Measurements from ENCODE around the gene DNM3.

Gene DNM3

GRCh38 chr1:172308142-172308541 is 466.8 kb downstream of the DNM3 start:
- TF ChIP-seq EZH2 (IDR thresholded peaks at IDR 0.05) (no peak), FOXP2 (optimal IDR thresholded peaks at IDR 0.05; ENCODE audit: control extremely low read depth, extremely low read length, insufficient read depth) (no peak), POLR2AphosphoS5 (IDR thresholded peaks at IDR 0.05; ENCODE audit: borderline replicate concordance, low read depth, low read length) (no peak)
- Histone ChIP-seq H3K36me3 (ENCODE audit: insufficient read depth, low read length) (no peaks in the 10 kb centered on the region), H3K27ac (no peak overlapping the region), H3K4me3 (no peak overlapping the region), H3K9ac (ENCODE audit: insufficient read length) (no peak overlapping the region), H3K9me3 (ENCODE audit: low read depth, low read length) (no peaks in the 10 kb centered on the region)
- DNase-seq (ENCODE audit: low read depth, low spot score) = no peak

- no peaks in the 10 kb centered on the region for H3K9me3 ChIP-seq (ENCODE audit: low read depth, low read length)
- no peak for TF ChIP-seq POLR2AphosphoS5 (IDR thresholded peaks at IDR 0.05; ENCODE audit: borderline replicate concordance, low read depth, low read length)
- no peak for TF ChIP-seq FOXP2 (optimal IDR thresholded peaks at IDR 0.05; ENCODE audit: control extremely low read depth, extremely low read length, insufficient read depth)
- TF ChIP-seq EZH2 (IDR thresholded peaks at IDR 0.05) = no peak
- H3K9ac ChIP-seq (ENCODE audit: insufficient read length) = no peak overlapping the region
- H3K36me3 ChIP-seq (ENCODE audit: insufficient read depth, low read length) = no peaks in the 10 kb centered on the region
- no peak overlapping the region for H3K27ac ChIP-seq
- H3K4me3 ChIP-seq = no peak overlapping the region
- DNase-seq (ENCODE audit: low read depth, low spot score) = no peak
Measured at GRCh38 chr1:172308577-172308976, 467.3 kb downstream of the DNM3 start.

- H3K9ac ChIP-seq (ENCODE audit: insufficient read length) = no peak overlapping the region
- peak overlapping the region; percentile 62 for H3K27ac ChIP-seq
Measured at GRCh38 chr1:172320733-172321132, 479.4 kb downstream of the DNM3 start.

GRCh38 chr1:172321451-172321850 is 480.2 kb downstream of the DNM3 start:
- Histone ChIP-seq H3K9ac (ENCODE audit: insufficient read length) (peak overlapping the region; percentile 19), H3K27ac (peak overlapping the region; percentile 62), H3K36me3 (ENCODE audit: insufficient read depth, low read length) (no peaks in the 10 kb centered on the region), H3K9me3 (ENCODE audit: low read depth, low read length) (no peaks in the 10 kb centered on the region), H3K4me3 (no peak overlapping the region)
- no peak for TF ChIP-seq FOXP2 (optimal IDR thresholded peaks at IDR 0.05; ENCODE audit: control extremely low read depth, extremely low read length, insufficient read depth)
- TF ChIP-seq POLR2AphosphoS5 (IDR thresholded peaks at IDR 0.05; ENCODE audit: borderline replicate concordance, low read depth, low read length) = no peak
- TF ChIP-seq EZH2 (IDR thresholded peaks at IDR 0.05) = no peak
- no peak for DNase-seq (ENCODE audit: low read depth, low spot score)

More at GRCh38 chr1:172320733-172321132, 479.4 kb downstream of the DNM3 start:
- DNase-seq (ENCODE audit: low read depth, low spot score) = no peak
- Histone ChIP-seq H3K9me3 (ENCODE audit: low read depth, low read length) (no peaks in the 10 kb centered on the region), H3K4me3 (no peak overlapping the region; the same call in 1 of the 2 replicates), H3K36me3 (ENCODE audit: insufficient read depth, low read length) (no peaks in the 10 kb centered on the region)
- no peak for TF ChIP-seq FOXP2 (optimal IDR thresholded peaks at IDR 0.05; ENCODE audit: control extremely low read depth, extremely low read length, insufficient read depth)

GRCh38 chr1:172322219-172323061 is 481.1 kb downstream of the DNM3 start:
- no peaks in the 10 kb centered on the region for H3K9me3 ChIP-seq (ENCODE audit: low read depth, low read length)
- no peak overlapping the region; the same call in 1 of the 2 replicates for H3K4me3 ChIP-seq
- H3K36me3 ChIP-seq (ENCODE audit: insufficient read depth, low read length) = no peaks in the 10 kb centered on the region
- peak overlapping the region; percentile 18 for H3K9ac ChIP-seq (ENCODE audit: insufficient read length)
- H3K27ac ChIP-seq = peak overlapping the region; percentile 54; the same call in 1 of the 2 replicates
- DNase-seq (ENCODE audit: low read depth, low spot score) = no peak
- no peak for TF ChIP-seq FOXP2 (optimal IDR thresholded peaks at IDR 0.05; ENCODE audit: control extremely low read depth, extremely low read length, insufficient read depth)
- no peak for TF ChIP-seq EZH2 (IDR thresholded peaks at IDR 0.05)
- no peak for TF ChIP-seq POLR2AphosphoS5 (IDR thresholded peaks at IDR 0.05; ENCODE audit: borderline replicate concordance, low read depth, low read length)

GRCh38 chr1:172323686-172324085 is 482.4 kb downstream of the DNM3 start:
- no peak for TF ChIP-seq POLR2AphosphoS5 (IDR thresholded peaks at IDR 0.05; ENCODE audit: borderline replicate concordance, low read depth, low read length)
- TF ChIP-seq EZH2 (IDR thresholded peaks at IDR 0.05) = no peak
- TF ChIP-seq FOXP2 (optimal IDR thresholded peaks at IDR 0.05; ENCODE audit: control extremely low read depth, extremely low read length, insufficient read depth) = no peak
- Histone ChIP-seq H3K9ac (ENCODE audit: insufficient read length) (no peak overlapping the region), H3K4me3 (no peak overlapping the region), H3K36me3 (ENCODE audit: insufficient read depth, low read length) (no peaks in the 10 kb centered on the region), H3K9me3 (ENCODE audit: low read depth, low read length) (no peaks in the 10 kb centered on the region), H3K27ac (no peak overlapping the region)
- DNase-seq (ENCODE audit: low read depth, low spot score) = no peak

- no peak for TF ChIP-seq FOXP2 (optimal IDR thresholded peaks at IDR 0.05; ENCODE audit: control extremely low read depth, extremely low read length, insufficient read depth)
- TF ChIP-seq POLR2AphosphoS5 (IDR thresholded peaks at IDR 0.05; ENCODE audit: borderline replicate concordance, low read depth, low read length) = no peak
- no peaks in the 10 kb centered on the region for H3K9me3 ChIP-seq (ENCODE audit: low read depth, low read length)
- no peak for DNase-seq (ENCODE audit: low read depth, low spot score)
Measured at GRCh38 chr1:172324086-172324485, 482.8 kb downstream of the DNM3 start.

GRCh38 chr1:172324761-172325160 is 483.5 kb downstream of the DNM3 start:
- no peak overlapping the region for H3K4me3 ChIP-seq
- H3K27ac ChIP-seq = no peak overlapping the region
- no peaks in the 10 kb centered on the region for H3K36me3 ChIP-seq (ENCODE audit: insufficient read depth, low read length)
- H3K9me3 ChIP-seq (ENCODE audit: low read depth, low read length) = no peaks in the 10 kb centered on the region
- no peak overlapping the region for H3K9ac ChIP-seq (ENCODE audit: insufficient read length)
- DNase-seq (ENCODE audit: low read depth, low spot score) = no peak
- no peak for TF ChIP-seq FOXP2 (optimal IDR thresholded peaks at IDR 0.05; ENCODE audit: control extremely low read depth, extremely low read length, insufficient read depth)
- TF ChIP-seq EZH2 (IDR thresholded peaks at IDR 0.05) = no peak
- no peak for TF ChIP-seq POLR2AphosphoS5 (IDR thresholded peaks at IDR 0.05; ENCODE audit: borderline replicate concordance, low read depth, low read length)

More at GRCh38 chr1:172324086-172324485, 482.8 kb downstream of the DNM3 start:
- no peak overlapping the region for H3K27ac ChIP-seq
- no peaks in the 10 kb centered on the region for H3K36me3 ChIP-seq (ENCODE audit: insufficient read depth, low read length)
- H3K9ac ChIP-seq (ENCODE audit: insufficient read length) = no peak overlapping the region
- no peak overlapping the region for H3K4me3 ChIP-seq

Data from SK-N-MC (cell line).